CD4-positive, alpha-beta T cell (primary cell): Measurements from ENCODE around the gene FEZF2. TPM values are rescaled to one million over a fixed set of nuclear protein-coding genes. Genes with fewer than 3 reads are reported as not detected.
A peak's percentile ranks its signal among the peaks of the same experiment; 100 is the strongest.

ENCODE experiments used
- ATAC-seq: fragments of 200-7000 bp; cut with Tn5 transposase; one replicate; pipeline ENCODE4 v1.10.0; 2022; ENCODE audit warnings: mild to moderate bottlenecking; ENCODE audit not compliant: poor library complexity
- CTCF ChIA-PET: fragments of 350-600 bp; sonication (Branson Sonifier 250); formaldehyde crosslinking; loops from one replicate; lab custom pipeline; 2021; ENCODE audit warnings: antibody characterized with exemption, inconsistent platforms; lab: Charles Lee
- POLR2A ChIA-PET: fragments of 350-600 bp; sonication (Branson Sonifier 250); formaldehyde crosslinking; loops from one replicate; lab custom pipeline; 2021; ENCODE audit warnings: antibody characterized with exemption, inconsistent platforms; lab: Charles Lee
- DNase-seq, 14 experiments: peaks; one replicate each; pipeline ENCODE4 v3.0.0-alpha.2; 2013 to 2020; ENCODE audit warnings: mixed read lengths in 2 of 14
- H3K27ac ChIP-seq, 2 donors: one replicate each; pipeline versions ENCODE4 v1.5.1 to v1.7.0; 2013; ENCODE audit warnings: low read length in 2 of 2, low read depth in 1 of 2, mild to moderate bottlenecking in 1 of 2
- H3K27me3 ChIP-seq, 2 experiments: 1 replicate in 1 of 2; 2 replicates in 1 of 2; pipeline versions ENCODE4 v1.6.1 to v1.7.0; 2013; ENCODE audit warnings: low read length in 2 of 2, control low read depth in 1 of 2, mild to moderate bottlenecking in 1 of 2, moderate library complexity in 1 of 2; ENCODE audit not compliant: insufficient read depth in 2 of 2, control insufficient read depth in 1 of 2
- H3K36me3 ChIP-seq: one replicate; pipeline ENCODE4 v1.6.1; 2013; ENCODE audit warnings: low read length, control low read depth; ENCODE audit not compliant: insufficient read depth
- H3K4me1 ChIP-seq: one replicate; pipeline ENCODE4 v1.6.1; 2013; ENCODE audit warnings: low read length, control low read depth; ENCODE audit not compliant: insufficient read depth
- H3K4me3 ChIP-seq: one replicate; pipeline ENCODE4 v1.5.1; 2013; ENCODE audit warnings: mild to moderate bottlenecking, low read length, moderate library complexity
- H3K9me3 ChIP-seq, 2 experiments: 1 replicate in 1 of 2; 2 replicates in 1 of 2; pipeline versions ENCODE4 v1.6.1 to v1.7.0; 2013; ENCODE audit warnings: low read length in 2 of 2, mild to moderate bottlenecking in 2 of 2, control low read depth in 1 of 2, moderate library complexity in 1 of 2; ENCODE audit not compliant: control insufficient read depth in 1 of 2, insufficient read depth in 1 of 2
- H3K27ac Mint-ChIP-seq: one replicate; pipeline ENCODE4 v1.8.0; 2020; ENCODE audit warnings: mixed read lengths
- H3K27me3 Mint-ChIP-seq: one replicate; pipeline ENCODE4 v1.8.0; 2021; ENCODE audit warnings: mixed read lengths
- H3K36me3 Mint-ChIP-seq: one replicate; pipeline ENCODE4 v1.8.0; 2021; ENCODE audit warnings: low read depth, mixed read lengths
- H3K4me1 Mint-ChIP-seq: one replicate; pipeline ENCODE4 v1.8.0; 2021; ENCODE audit warnings: low read depth, mixed read lengths
- H3K4me3 Mint-ChIP-seq: one replicate; pipeline ENCODE4 v1.8.0; 2020; ENCODE audit warnings: mild to moderate bottlenecking, mixed read lengths
- H3K9me3 Mint-ChIP-seq: one replicate; pipeline ENCODE4 v1.8.0; 2020; ENCODE audit warnings: mixed read lengths
- CTCF ChIP-seq: fragments of 200-600 bp; IDR thresholded peaks from one replicate; pipeline ENCODE4 v1.8.0; 2022; ENCODE audit warnings: antibody characterized with exemption, mild to moderate bottlenecking
- intact Hi-C, 2 experiments: fragments of 100-400 bp; cut with DNase I in 1 of 2; cut with micrococcal nuclease in 1 of 2; formaldehyde crosslinking; loops; one replicate each; pipeline versions ENCODE4 v1.15.1 to v1.9.0; 2023 to 2025; cut with DNase I, micrococcal nuclease
- total RNA-seq, 174 experiments: library from RNA in 2 of 174; stranded (reverse) in 2 of 174; gene quantifications; one replicate each; pipeline ENCODE4 v1.2.3 and lab custom pipeline; 2021 to 2026

Gene FEZF2
- total RNA-seq, 2 experiments from 2014 or later, result not detected

DNA sequence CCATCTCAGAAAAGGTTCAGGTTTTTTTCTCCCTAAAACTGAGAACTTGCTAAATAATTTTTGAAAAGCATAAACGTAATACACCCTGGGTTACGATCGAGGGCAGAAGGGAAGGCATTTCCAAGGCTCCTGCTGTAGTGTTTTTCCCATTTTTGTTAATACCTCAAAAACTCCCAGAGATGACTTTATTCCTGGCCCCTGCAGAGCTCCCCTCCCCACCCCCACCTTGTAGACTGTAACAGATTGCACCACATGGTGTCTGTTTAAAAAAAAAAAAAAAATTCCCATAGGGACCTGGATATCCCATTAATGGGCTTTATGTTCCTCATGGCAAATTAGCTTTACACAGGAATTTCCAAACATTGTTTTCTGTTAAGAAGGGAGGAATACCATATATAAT lies 38.2 kb downstream of the FEZF2 start:
- no peak for TF ChIP-seq CTCF
- no peak for ATAC-seq

DNA sequence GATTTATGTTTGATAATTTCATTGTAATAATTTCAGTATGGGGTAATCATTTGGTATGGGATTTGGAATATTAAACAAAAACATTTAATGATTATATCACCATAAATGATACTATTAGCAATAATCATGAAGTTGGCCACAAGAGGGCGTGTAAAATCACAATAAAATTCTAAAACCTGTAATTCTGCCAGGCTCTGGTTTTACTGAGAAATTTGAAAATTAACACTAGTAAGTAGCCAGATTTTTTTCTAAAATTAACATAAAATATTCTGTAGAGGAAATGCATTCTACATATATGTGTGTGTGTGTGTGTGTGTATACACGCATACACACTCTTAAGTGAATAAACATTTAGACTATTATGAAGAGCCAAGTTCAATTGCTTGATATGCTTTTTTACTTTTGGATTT lies 40.5 kb downstream of the FEZF2 start:
- POLR2A ChIA-PET, result no interaction called here
- H3K36me3 ChIP-seq, result no peaks in the 10 kb centered on the region
- Mint-ChIP-seq H3K36me3 (no peaks in the 10 kb centered on the region), H3K27ac (no peak overlapping the region), H3K27me3 (no peaks in the 10 kb centered on the region), H3K4me1 (no peaks in the 10 kb centered on the region), H3K9me3 (no peaks in the 10 kb centered on the region), H3K4me3 (no peak overlapping the region)
- CTCF ChIA-PET, result interaction anchor here (0.8 kb wide), 1 partner anchor 10 kb away, joined by 4 read pairs; no protein-coding TSS in a partner anchor
- no peak overlapping the region for H3K27ac ChIP-seq
- DNase-seq (peak in 2 of 14 experiments; percentile 3 to 6), ATAC-seq (no peak)
- H3K9me3 ChIP-seq, result no peaks in the 10 kb centered on the region
- no peaks in the 10 kb centered on the region for H3K27me3 ChIP-seq
- intact Hi-C loops, result loop anchor here (5.0 kb wide), 1 partner anchor 1484 kb away; the partner anchor contains the start of gene C3orf49 (in 2 of the 2)
- H3K4me3 ChIP-seq, result no peak overlapping the region
- H3K4me1 ChIP-seq, result no peaks in the 10 kb centered on the region
- peak; percentile 51 for TF ChIP-seq CTCF

More for the DNA sequence above, 38.2 kb downstream of the FEZF2 start:
- Mint-ChIP-seq H3K36me3 (no peaks in the 10 kb centered on the region), H3K4me3 (no peak overlapping the region), H3K9me3 (no peaks in the 10 kb centered on the region), H3K27ac (no peak overlapping the region), H3K4me1 (no peaks in the 10 kb centered on the region), H3K27me3 (no peaks in the 10 kb centered on the region)
- POLR2A ChIA-PET, result no interaction called here
- H3K9me3 ChIP-seq, result no peaks in the 10 kb centered on the region
- no peaks in the 10 kb centered on the region for H3K4me1 ChIP-seq
- DNase-seq, result no peak
- no peak overlapping the region for H3K4me3 ChIP-seq
- no peaks in the 10 kb centered on the region for H3K36me3 ChIP-seq
- intact Hi-C loops, result no loop called here
- H3K27ac ChIP-seq, result no peak overlapping the region
- H3K27me3 ChIP-seq, result no peaks in the 10 kb centered on the region
- CTCF ChIA-PET, result interaction anchor here (1.1 kb wide), 1 partner anchor 12 kb away, joined by 4 read pairs; no protein-coding TSS in a partner anchor

GRCh38 chr3:62332017-62332416 lies 41.3 kb downstream of the FEZF2 start:
- DNase-seq (no peak), ATAC-seq (no peak)
- H3K4me1 Mint-ChIP-seq, result no peaks in the 10 kb centered on the region
- Histone ChIP-seq H3K36me3 (no peaks in the 10 kb centered on the region), H3K9me3 (no peaks in the 10 kb centered on the region), H3K4me1 (no peaks in the 10 kb centered on the region), H3K27me3 (no peaks in the 10 kb centered on the region), H3K4me3 (no peak overlapping the region), H3K27ac (no peak overlapping the region)
- H3K4me3 Mint-ChIP-seq, result no peak overlapping the region
- ChIA-PET CTCF (no interaction called here), POLR2A (no interaction called here)
- no peaks in the 10 kb centered on the region for H3K9me3 Mint-ChIP-seq
- H3K36me3 Mint-ChIP-seq, result no peaks in the 10 kb centered on the region
- no peak overlapping the region for H3K27ac Mint-ChIP-seq
- no peak for TF ChIP-seq CTCF
- no peaks in the 10 kb centered on the region for H3K27me3 Mint-ChIP-seq
- intact Hi-C loops, result loop anchor here (5.0 kb wide), 1 partner anchor 1485 kb away; the partner anchor contains the start of gene C3orf49 (in 2 of the 2)
